HEK293 (cell line): ENCODE data around the gene TMCC2.

ENCODE experiments used
- BCL11B ChIP-seq: fragments of 450-650 bp; formaldehyde crosslinking; IDR thresholded peaks from 2 replicates; pipeline ENCODE4 v1.5.1; 2016; ENCODE audit warnings: low read depth, missing biosample characterization, missing genetic modification characterization
- EGR2 ChIP-seq: fragments of 450-650 bp; formaldehyde crosslinking; IDR thresholded peaks from 2 replicates; pipeline ENCODE4 v1.5.1; 2016; ENCODE audit warnings: low read depth, missing biosample characterization, missing genetic modification characterization
- FEZF1 ChIP-seq: fragments of 450-650 bp; formaldehyde crosslinking; IDR thresholded peaks from 2 replicates; pipeline ENCODE4 v1.5.1; 2016; ENCODE audit warnings: missing biosample characterization, missing genetic modification characterization
- GLIS1 ChIP-seq: fragments of 450-650 bp; formaldehyde crosslinking; IDR thresholded peaks from 2 replicates; pipeline ENCODE4 v1.5.1; 2016; ENCODE audit warnings: missing biosample characterization, missing genetic modification characterization
- MZF1 ChIP-seq: fragments of 450-650 bp; formaldehyde crosslinking; IDR thresholded peaks from 2 replicates; pipeline ENCODE4 v1.5.1; 2017; ENCODE audit warnings: missing biosample characterization, missing genetic modification characterization, borderline replicate concordance
- PATZ1 ChIP-seq: fragments of 450-650 bp; formaldehyde crosslinking; IDR thresholded peaks from 2 replicates; pipeline ENCODE4 v1.5.1; 2016; ENCODE audit warnings: missing biosample characterization, missing genetic modification characterization
- RBAK ChIP-seq: fragments of 450-650 bp; formaldehyde crosslinking; IDR thresholded peaks from 2 replicates; pipeline ENCODE4 v1.5.1; 2016; ENCODE audit warnings: missing biosample characterization, missing genetic modification characterization
- SP2 ChIP-seq: fragments of 450-650 bp; formaldehyde crosslinking; IDR thresholded peaks from 2 replicates; pipeline ENCODE4 v1.5.1; 2016; ENCODE audit warnings: missing biosample characterization, missing genetic modification characterization
- ZBTB10 ChIP-seq: fragments of 450-650 bp; formaldehyde crosslinking; IDR thresholded peaks from 2 replicates; pipeline ENCODE4 v1.5.1; 2016; ENCODE audit warnings: missing biosample characterization, missing genetic modification characterization
- ZBTB20 ChIP-seq: fragments of 450-650 bp; formaldehyde crosslinking; IDR thresholded peaks from 2 replicates; pipeline ENCODE4 v1.5.1; 2016; ENCODE audit warnings: missing biosample characterization, missing genetic modification characterization
- ZBTB44 ChIP-seq: fragments of 450-650 bp; IDR thresholded peaks from 2 replicates; pipeline ENCODE4 v1.5.1; 2018; ENCODE audit warnings: missing biosample characterization, mild to moderate bottlenecking, missing genetic modification characterization
- ZEB2 ChIP-seq: fragments of 450-650 bp; formaldehyde crosslinking; IDR thresholded peaks from 2 replicates; pipeline ENCODE4 v1.5.1; 2016; ENCODE audit warnings: missing biosample characterization, missing genetic modification characterization
- ZNF175 ChIP-seq: fragments of 450-650 bp; formaldehyde crosslinking; IDR thresholded peaks from 2 replicates; pipeline ENCODE4 v1.5.1; 2016; ENCODE audit warnings: missing biosample characterization, missing genetic modification characterization
- ZNF2 ChIP-seq: fragments of 450-650 bp; formaldehyde crosslinking; IDR thresholded peaks from 2 replicates; pipeline ENCODE4 v1.5.1; 2016; ENCODE audit warnings: missing biosample characterization, missing genetic modification characterization
- ZNF26 ChIP-seq: fragments of 450-650 bp; formaldehyde crosslinking; IDR thresholded peaks from 2 replicates; pipeline ENCODE4 v1.5.1; 2016; ENCODE audit warnings: missing biosample characterization, missing genetic modification characterization
- ZNF324 ChIP-seq: fragments of 450-650 bp; formaldehyde crosslinking; IDR thresholded peaks from 2 replicates; pipeline ENCODE4 v1.5.1; 2016; ENCODE audit warnings: missing biosample characterization, missing genetic modification characterization
- ZNF366 ChIP-seq: fragments of 450-650 bp; formaldehyde crosslinking; conservative IDR thresholded peaks from 2 replicates; pipeline ENCODE4 v1.5.1; 2016; ENCODE audit warnings: missing biosample characterization, missing genetic modification characterization
- ZNF391 ChIP-seq: fragments of 450-650 bp; formaldehyde crosslinking; IDR thresholded peaks from 2 replicates; pipeline ENCODE4 v1.5.1; 2016; ENCODE audit warnings: low read depth, missing biosample characterization, missing genetic modification characterization, borderline replicate concordance
- ZNF398 ChIP-seq: fragments of 450-650 bp; formaldehyde crosslinking; IDR thresholded peaks from 2 replicates; pipeline ENCODE4 v1.5.1; 2017; ENCODE audit warnings: missing biosample characterization, missing genetic modification characterization
- ZNF423 ChIP-seq: fragments of 450-650 bp; formaldehyde crosslinking; IDR thresholded peaks from 2 replicates; pipeline ENCODE4 v1.5.1; 2016; ENCODE audit warnings: missing biosample characterization, missing genetic modification characterization
- ZNF571 ChIP-seq: fragments of 450-650 bp; formaldehyde crosslinking; IDR thresholded peaks from 2 replicates; pipeline ENCODE4 v1.5.0; 2017; ENCODE audit warnings: missing biosample characterization, missing genetic modification characterization
- ZNF658 ChIP-seq: fragments of 450-650 bp; formaldehyde crosslinking; IDR thresholded peaks from 2 replicates; pipeline ENCODE4; 2016; ENCODE audit warnings: missing biosample characterization, missing genetic modification characterization
- ZNF692 ChIP-seq: fragments of 450-650 bp; formaldehyde crosslinking; IDR thresholded peaks from 2 replicates; pipeline ENCODE4 v1.5.1; 2016; ENCODE audit warnings: missing biosample characterization, missing genetic modification characterization
- ZNF707 ChIP-seq: fragments of 450-650 bp; formaldehyde crosslinking; IDR thresholded peaks from 2 replicates; pipeline ENCODE4 v1.5.1; 2016; ENCODE audit warnings: missing biosample characterization, missing genetic modification characterization
- ZSCAN18 ChIP-seq: fragments of 450-650 bp; formaldehyde crosslinking; IDR thresholded peaks from 2 replicates; pipeline ENCODE4 v1.5.1; 2016; ENCODE audit warnings: missing biosample characterization, missing genetic modification characterization
- ZSCAN4 ChIP-seq: fragments of 450-650 bp; formaldehyde crosslinking; IDR thresholded peaks from 2 replicates; pipeline ENCODE4 v1.5.1; 2017; ENCODE audit warnings: missing biosample characterization, missing genetic modification characterization
- ZXDB ChIP-seq: fragments of 450-650 bp; formaldehyde crosslinking; IDR thresholded peaks from 2 replicates; pipeline ENCODE4 v1.5.1; 2016; ENCODE audit warnings: missing biosample characterization, missing genetic modification characterization

Gene TMCC2

GRCh38 chr1:205227584-205228013, at the start of gene TMCC2 (continued):
- no peak for TF ChIP-seq ZNF26 (tag by site-specific recombination)
- TF ChIP-seq PATZ1, result peak; percentile 90
- TF ChIP-seq EGR2, result peak; percentile 95
- peak; percentile 58; the same call in 1 of the 2 replicates for TF ChIP-seq ZNF692
- TF ChIP-seq ZBTB10 (tag by site-specific recombination), result peak; percentile 72
- no peak for TF ChIP-seq ZSCAN4 (tag by site-specific recombination)
- no peak for TF ChIP-seq ZNF571 (tag by site-specific recombination)
- TF ChIP-seq ZNF707 (tag by site-specific recombination), result no peak
- TF ChIP-seq ZBTB44 (tag by site-specific recombination), result peak; percentile 98
- TF ChIP-seq ZBTB20, result peak; percentile 89
- no peak for TF ChIP-seq RBAK (tag by site-specific recombination)
- TF ChIP-seq ZNF658, result no peak
- TF ChIP-seq ZNF391, result 0 out of 2 replicates have a peak, but pooled peaks have one; percentile 27
- TF ChIP-seq MZF1 (tag by site-specific recombination), result peak; percentile 65; the same call in 1 of the 2 replicates
- TF ChIP-seq BCL11B, result no peak
- TF ChIP-seq ZNF366 (tag by site-specific recombination), result no peak
- peak; percentile 93 for TF ChIP-seq SP2
- TF ChIP-seq ZEB2, result peak; percentile 54
- TF ChIP-seq ZNF175 (tag by site-specific recombination), result no peak
- 0 out of 2 replicates have a peak, but pooled peaks have one; percentile 22 for TF ChIP-seq ZNF2 (tag by site-specific recombination)
- TF ChIP-seq ZNF324 (tag by site-specific recombination), result no peak
- TF ChIP-seq ZNF398 (tag by site-specific recombination), result peak; percentile 46
- no peak for TF ChIP-seq ZSCAN18 (tag by site-specific recombination)
- peak; percentile 72 for TF ChIP-seq ZXDB (tag by site-specific recombination)
- no peak for TF ChIP-seq ZNF423 (tag by site-specific recombination)
- TF ChIP-seq GLIS1 (tag by site-specific recombination), result peak; percentile 80
- TF ChIP-seq FEZF1 (tag by site-specific recombination), result no peak
